AG09309 (cell line): Measurements from ENCODE around the gene RAB44.

Experiments
- DNase-seq: peaks from one replicate; pipeline ENCODE4 v3.0.0-alpha.2; 2010; ENCODE audit warnings: low read depth
- H3K4me3 ChIP-seq: 2 replicates; pipeline ENCODE4 v1.5.1; 2011; ENCODE audit warnings: mild to moderate bottlenecking, low read depth, low read length, moderate library complexity; ENCODE audit not compliant: control insufficient read depth
- CTCF ChIP-seq: IDR thresholded peaks from 2 replicates; pipeline ENCODE4 v1.5.1; 2011; ENCODE audit warnings: mild to moderate bottlenecking, low read depth, low read length, inconsistent platforms; ENCODE audit not compliant: insufficient read depth, control insufficient read depth; ENCODE audit errors: missing control alignments

Gene RAB44

GRCh38 chr6:36724514-36725390, 27.1 kb downstream of the RAB44 start:
- H3K4me3 ChIP-seq = no peak overlapping the region
- DNase-seq = peak; percentile 21
- TF ChIP-seq CTCF = peak; percentile 74

- no peak overlapping the region for H3K4me3 ChIP-seq
- TF ChIP-seq CTCF = no peak
- no peak for DNase-seq
These were observed 28.0 kb downstream of the RAB44 start for GRCh38 chr6:36725581-36725980.

- TF ChIP-seq CTCF = no peak
- H3K4me3 ChIP-seq = no peak overlapping the region
- DNase-seq = no peak
These were observed 29.9 kb downstream of the RAB44 start for GRCh38 chr6:36727505-36728021.

- no peak overlapping the region for H3K4me3 ChIP-seq
- TF ChIP-seq CTCF = no peak
- no peak for DNase-seq
These were observed 30.9 kb downstream of the RAB44 start for GRCh38 chr6:36728289-36729160.

- no peak for DNase-seq
- H3K4me3 ChIP-seq = no peak overlapping the region
- TF ChIP-seq CTCF = no peak
These were observed 31.5 kb downstream of the RAB44 start for GRCh38 chr6:36729161-36729524.

GRCh38 chr6:36730424-36731380, 33.1 kb downstream of the RAB44 start:
- TF ChIP-seq CTCF = no peak
- no peak for DNase-seq
- H3K4me3 ChIP-seq = no peak overlapping the region
